HepG2 (cell line): ENCODE data around the gene KIF17. TPM values are rescaled to one million over a fixed set of nuclear protein-coding genes. Genes with fewer than 3 reads are reported as not detected.

Experiments
- ATAC-seq: fragments of 200-7000 bp; cut with Tn5 transposase; 3 replicates; pipeline ENCODE4 v1.9.1; 2020; ENCODE audit warnings: mild to moderate bottlenecking, moderate library complexity
- BruUV-seq: library from RNA; stranded (reverse); fragments of 400-500 nt; replicated peaks from 2 replicates; lab custom pipeline; 2021; lab: Mats Ljungman, UMichigan
- CTCF ChIA-PET: fragments of 300-600 bp; formaldehyde crosslinking; extraction: SDS; loops from one replicate; lab custom pipeline; 2021; ENCODE audit warnings: low total read pairs, inconsistent platforms, low intra/inter-chr PET ratio; lab: Yijun Ruan, JAX
- POLR2A ChIA-PET: fragments of 350-600 bp; sonication (Branson Sonifier 250); formaldehyde crosslinking; loops from one replicate; lab custom pipeline; 2020; ENCODE audit warnings: antibody characterized with exemption, inconsistent platforms; lab: Yijun Ruan, JAX
- DNase-seq: peaks from one replicate; pipeline ENCODE4 v3.0.0-alpha.2; 2015; ENCODE audit warnings: low spot score
- FAIRE-seq: peaks from 3 replicates; lab custom pipeline; 2011; peaks lifted over from hg19 to GRCh38; lab: Jason Lieb, UNC
- H2AFZ ChIP-seq: one replicate; pipeline ENCODE4 v1.6.1; 2011; ENCODE audit warnings: low read length, inconsistent platforms
- H3K27ac ChIP-seq: fragments of 300-600 bp; 3 replicates; pipeline ENCODE4 v1.8.0; 2011; ENCODE audit warnings: mixed run types, mild to moderate bottlenecking, mixed read lengths, low read length, inconsistent platforms; ENCODE audit not compliant: insufficient read depth; ENCODE audit errors: extremely low read length
- H3K27me3 ChIP-seq, 2 experiments: fragments of 200-600 bp in 1 of 2; 2 replicates in 1 of 2; 3 replicates in 1 of 2; pipeline versions ENCODE4 v1.6.0 to v1.8.0; 2011; ENCODE audit warnings: low read length in 2 of 2, mild to moderate bottlenecking in 2 of 2, moderate library complexity in 2 of 2, inconsistent platforms in 1 of 2; ENCODE audit not compliant: insufficient read depth in 2 of 2, control insufficient read depth in 1 of 2
- H3K36me3 ChIP-seq, 2 experiments: fragments of 200-600 bp in 1 of 2; replicated peaks in 1 of 2; 2 replicates in 1 of 2; 3 replicates in 1 of 2; pipeline versions ENCODE4 v1.5.1 to v1.8.0; 2011; ENCODE audit warnings: low read length in 2 of 2, inconsistent platforms in 1 of 2; ENCODE audit not compliant: insufficient read depth in 2 of 2, control insufficient read depth in 1 of 2
- H3K4me1 ChIP-seq: 2 replicates; pipeline ENCODE4 v1.5.1; 2012; ENCODE audit warnings: low read length, inconsistent platforms; ENCODE audit not compliant: insufficient read depth
- H3K4me2 ChIP-seq: 2 replicates; pipeline ENCODE4 v1.6.0; 2011; ENCODE audit warnings: low read depth, low read length, inconsistent platforms
- H3K4me3 ChIP-seq, 3 experiments: fragments of 200-600 bp in 1 of 3; sonication (generic), shearing (Covaris generic) in 1 of 3; replicated peaks in 1 of 3; 2 replicates each; pipeline ENCODE4 v1.5.1; 2011 to 2016; ENCODE audit warnings: low read length in 3 of 3, inconsistent platforms in 2 of 3, low read depth in 2 of 3, mild to moderate bottlenecking in 2 of 3, control low read depth in 1 of 3, mixed read lengths in 1 of 3; ENCODE audit not compliant: insufficient read depth in 1 of 3
- H3K79me2 ChIP-seq: one replicate; pipeline ENCODE4 v1.6.1; 2011; ENCODE audit warnings: low read length, inconsistent platforms; ENCODE audit not compliant: insufficient read depth
- H3K9ac ChIP-seq: 2 replicates; pipeline ENCODE4 v1.6.0; 2011; ENCODE audit warnings: mild to moderate bottlenecking, low read depth, low read length, inconsistent platforms; ENCODE audit not compliant: insufficient read depth
- H3K9me3 ChIP-seq: 2 replicates; pipeline ENCODE4 v1.5.1; 2012; ENCODE audit warnings: mild to moderate bottlenecking, low read length
- H4K20me1 ChIP-seq: 2 replicates; pipeline ENCODE4 v1.6.0; 2011; ENCODE audit warnings: inconsistent platforms, mild to moderate bottlenecking, low read length, moderate library complexity; ENCODE audit not compliant: insufficient read depth
- HOXA5 ChIP-seq: sonication (generic); formaldehyde crosslinking; IDR thresholded peaks from 2 replicates; pipeline ENCODE4 v1.4.0; 2020; ENCODE audit warnings: missing genetic modification reagents
- KDM2A ChIP-seq: sonication (generic); formaldehyde crosslinking; IDR thresholded peaks from 2 replicates; pipeline ENCODE4 v1.4.0; 2020; ENCODE audit warnings: low read depth, missing genetic modification reagents, borderline replicate concordance
- MBD4 ChIP-seq: IDR thresholded peaks from 2 replicates; pipeline ENCODE4 v1.6.1; 2012; ENCODE audit warnings: low read length, inconsistent platforms, borderline replicate concordance
- SIX4 ChIP-seq: sonication (generic); formaldehyde crosslinking; IDR thresholded peaks from 2 replicates; pipeline ENCODE4 v1.4.0; 2020; ENCODE audit warnings: missing genetic modification reagents
- ZFP62 ChIP-seq: sonication (generic); formaldehyde crosslinking; IDR thresholded peaks from 2 replicates; pipeline ENCODE4 v1.4.0; 2020; ENCODE audit warnings: missing genetic modification reagents
- ZNF143 ChIP-seq: sonication (generic); formaldehyde crosslinking; IDR thresholded peaks from 2 replicates; pipeline ENCODE4 v1.4.0; 2020; ENCODE audit warnings: missing genetic modification reagents
- ZNF350 ChIP-seq: sonication (generic); formaldehyde crosslinking; IDR thresholded peaks from 2 replicates; pipeline ENCODE4 v1.4.0; 2020; ENCODE audit warnings: mild to moderate bottlenecking, low read depth, missing genetic modification reagents, borderline replicate concordance
- WGBS: methylation state at CpG from one replicate; pipeline ENCODE4 v1.1.6; 2017; ENCODE audit warnings: low lambda C conversion rate; 5-methylcytosine and 5-hydroxymethylcytosine counted together
- in situ Hi-C: cut with HindIII; loops from 2 replicates; pipeline ENCODE4 v1.10.0; 2017; ENCODE audit warnings: low pct_unique_long_range_greater_than_20kb; ENCODE audit not compliant: extremely low pct_ligation_motif_present
- intact Hi-C: fragments of 100-400 bp; cut with micrococcal nuclease; formaldehyde crosslinking; loops from one replicate; pipeline ENCODE4 v1.10.0; 2022; ENCODE audit not compliant: unreplicated experiment
- polyA plus RNA-seq, 8 experiments: library from polyadenylated mRNA; depleted of rRNA in 3 of 8; stranded (reverse) in 7 of 8; unstranded in 1 of 8; fragments of >200 nt; fragmentation: Illumina TruSeq in 4 of 8; extraction: Trizol in 4 of 8; gene quantifications; 2 replicates each; pipeline versions ENCODE4 v1.2.1 to v1.2.3, GENCODE V29; 2011 to 2016; ENCODE audit warnings: low read depth in 4 of 8, missing spikeins in 1 of 8, mixed read lengths in 1 of 8; ENCODE audit not compliant: insufficient read depth in 1 of 8
- total RNA-seq, 5 experiments: library from RNA; depleted of rRNA; stranded (reverse); fragments of >200 nt; fragmentation: Illumina TruSeq; extraction: Trizol; gene quantifications; 2 replicates each; pipeline ENCODE4 v1.2.3, GENCODE V29; 2016; ENCODE audit warnings: low read depth in 1 of 5
- TF ChIP-seq, protein P1 (sequence below): sonication (generic); formaldehyde crosslinking; IDR thresholded peaks from 2 replicates; pipeline ENCODE4 v1.4.0; 2020; ENCODE audit warnings: missing genetic modification reagents, borderline replicate concordance
- TF ChIP-seq, protein P2 (sequence below): sonication (generic); formaldehyde crosslinking; IDR thresholded peaks from 2 replicates; pipeline ENCODE4 v1.5.0; 2020; ENCODE audit warnings: missing genetic modification reagents

Gene KIF17
- total and polyA plus RNA-seq, 2 of the 13 experiments (the other 11 are each of a cell fraction or from before 2014, with no cell fraction given) = 0.24 to 0.44 TPM

DNA sequence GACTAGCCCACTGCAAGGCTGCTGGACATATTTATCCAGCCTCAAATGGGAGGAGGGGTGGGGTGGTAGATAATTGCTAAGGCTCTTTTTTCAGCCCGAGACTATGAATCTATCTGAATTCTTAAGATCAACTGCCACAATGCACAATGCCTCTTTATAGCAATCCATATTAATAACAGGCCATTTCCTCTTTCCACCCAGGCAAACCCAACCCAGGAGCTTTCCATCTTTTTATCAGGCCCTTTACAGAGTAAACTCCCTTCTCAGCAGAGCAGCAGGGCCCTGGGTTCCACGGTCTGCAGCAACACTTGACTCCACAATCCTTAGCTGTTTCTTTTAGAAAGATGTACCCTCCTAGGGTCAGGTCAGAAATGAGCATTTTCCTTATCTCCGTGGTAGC, 57.4 kb downstream of the KIF17 start:
- no peaks in the 10 kb centered on the region for H3K9me3 ChIP-seq
- H2AFZ ChIP-seq = no peak overlapping the region
- no peaks in the 10 kb centered on the region; a peak in 1 of 5 replicates for H3K27me3 ChIP-seq
- H3K4me1 ChIP-seq = peaks cover 47% of the 10 kb centered on the region
- peak overlapping the region; percentile 76 to 98 (median 89) for H3K4me3 ChIP-seq
- in situ Hi-C loops (no loop called here), intact Hi-C loops (no loop called here)
- DNase-seq = no peak
- no peak for FAIRE-seq
- no TSS peak for BruUV-seq
- H3K36me3 ChIP-seq = peaks cover 23 to 36% of the 10 kb centered on the region in 2 experiments
- 0% methylated on average over 3 of the region's 3 CpGs for WGBS
- CTCF ChIA-PET = no interaction called here
- ATAC-seq = no peak
- no peaks in the 10 kb centered on the region for H4K20me1 ChIP-seq
- TF ChIP-seq SIX4 (CRISPR knock-in tag) (no peak), HOXA5 (CRISPR knock-in tag) (0 out of 2 replicates have a peak, but pooled peaks have one; percentile 4)
- TF ChIP-seq, protein P1, sequence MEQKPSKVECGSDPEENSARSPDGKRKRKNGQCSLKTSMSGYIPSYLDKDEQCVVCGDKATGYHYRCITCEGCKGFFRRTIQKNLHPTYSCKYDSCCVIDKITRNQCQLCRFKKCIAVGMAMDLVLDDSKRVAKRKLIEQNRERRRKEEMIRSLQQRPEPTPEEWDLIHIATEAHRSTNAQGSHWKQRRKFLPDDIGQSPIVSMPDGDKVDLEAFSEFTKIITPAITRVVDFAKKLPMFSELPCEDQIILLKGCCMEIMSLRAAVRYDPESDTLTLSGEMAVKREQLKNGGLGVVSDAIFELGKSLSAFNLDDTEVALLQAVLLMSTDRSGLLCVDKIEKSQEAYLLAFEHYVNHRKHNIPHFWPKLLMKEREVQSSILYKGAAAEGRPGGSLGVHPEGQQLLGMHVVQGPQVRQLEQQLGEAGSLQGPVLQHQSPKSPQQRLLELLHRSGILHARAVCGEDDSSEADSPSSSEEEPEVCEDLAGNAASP (CRISPR knock-in tag) = no peak
- H3K9ac ChIP-seq = peak overlapping the region; percentile 85
- POLR2A ChIA-PET = interaction anchor here (1.2 to 2.9 kb wide), 3 partner anchors 27 to 128 kb away, joined by 3 to 24 read pairs (median 4); partner anchors contain the start of gene PINK1
- H3K79me2 ChIP-seq = peaks cover 48% of the 10 kb centered on the region
- peak overlapping the region; percentile 65 for H3K4me2 ChIP-seq
- H3K27ac ChIP-seq = peak overlapping the region; percentile 39

DNA sequence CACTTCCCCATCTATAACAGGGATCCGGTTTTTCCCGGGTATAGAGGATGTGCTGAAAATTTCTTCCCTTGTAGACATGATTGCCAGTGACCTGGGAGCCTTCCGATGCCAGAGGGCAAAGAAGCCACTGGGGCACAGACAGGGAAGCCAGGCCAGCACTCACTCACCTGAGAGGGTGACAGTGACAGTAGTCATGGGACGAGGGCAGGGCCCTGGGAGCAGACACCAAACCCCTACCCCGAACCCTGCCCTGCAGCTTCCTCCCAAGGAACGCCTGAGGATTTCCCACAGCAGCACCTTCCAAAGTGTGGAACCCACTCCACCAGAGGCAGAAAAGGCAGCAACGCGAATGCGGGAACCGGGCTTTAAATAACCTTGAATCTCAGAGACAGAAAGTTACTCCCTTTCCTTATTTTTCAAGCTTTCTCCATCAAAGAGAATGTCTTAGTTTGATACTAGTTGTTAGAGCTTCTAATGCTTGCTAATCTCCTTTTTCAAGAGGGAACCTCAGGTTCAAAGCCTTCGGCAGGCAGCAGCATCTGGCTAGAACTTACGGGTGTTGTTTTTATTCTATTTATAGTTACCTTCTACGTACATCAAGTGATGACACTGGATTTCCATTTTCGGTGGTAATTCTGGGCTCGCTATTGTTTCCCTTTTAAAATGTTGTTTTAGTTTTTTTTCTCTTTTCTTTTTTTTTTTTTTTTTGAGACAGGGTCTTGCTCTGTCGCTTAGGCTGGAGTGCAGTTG, 59.5 kb downstream of the KIF17 start:
- Histone ChIP-seq H3K4me3 (no peak overlapping the region), H3K79me2 (peaks cover 48% of the 10 kb centered on the region), H3K9me3 (no peaks in the 10 kb centered on the region), H3K9ac (0 out of 2 replicates have a peak overlapping the region, but pooled peaks have one; percentile 1), H3K36me3 (peaks cover 32 to 54% of the 10 kb centered on the region in 2 experiments), H2AFZ (no peak overlapping the region), H4K20me1 (no peaks in the 10 kb centered on the region), H3K4me2 (no peak overlapping the region), H3K4me1 (peaks cover 47% of the 10 kb centered on the region), H3K27ac (no peak overlapping the region), H3K27me3 (no peaks in the 10 kb centered on the region; a peak in 1 of 5 replicates)
- in situ Hi-C loops = no loop called here
- ChIA-PET CTCF (no interaction called here), POLR2A (no interaction called here)
- no TSS peak for BruUV-seq
- DNase-seq (no peak), FAIRE-seq (no peak), ATAC-seq (no peak)
- intact Hi-C loops = no loop called here
- 93% methylated on average over 15 of the region's 16 CpGs for WGBS
- TF ChIP-seq ZNF350 (CRISPR knock-in tag) (no peak), MBD4 (no peak), ZFP62 (CRISPR knock-in tag) (no peak), ZNF143 (CRISPR knock-in tag) (no peak), KDM2A (no peak)
- TF ChIP-seq, protein P2, sequence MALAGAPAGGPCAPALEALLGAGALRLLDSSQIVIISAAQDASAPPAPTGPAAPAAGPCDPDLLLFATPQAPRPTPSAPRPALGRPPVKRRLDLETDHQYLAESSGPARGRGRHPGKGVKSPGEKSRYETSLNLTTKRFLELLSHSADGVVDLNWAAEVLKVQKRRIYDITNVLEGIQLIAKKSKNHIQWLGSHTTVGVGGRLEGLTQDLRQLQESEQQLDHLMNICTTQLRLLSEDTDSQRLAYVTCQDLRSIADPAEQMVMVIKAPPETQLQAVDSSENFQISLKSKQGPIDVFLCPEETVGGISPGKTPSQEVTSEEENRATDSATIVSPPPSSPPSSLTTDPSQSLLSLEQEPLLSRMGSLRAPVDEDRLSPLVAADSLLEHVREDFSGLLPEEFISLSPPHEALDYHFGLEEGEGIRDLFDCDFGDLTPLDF (CRISPR knock-in tag) = no peak
